NCI-H748 treated with DMSO at 0.1 percent for 48 hours (cell line): ENCODE data around the gene CAPN15.
A peak's percentile ranks its signal among the peaks of the same experiment; 100 is the strongest.
"Not testable (repeated sequence)": the region's sequence is repeated elsewhere in the genome, so short reads cannot be mapped to it uniquely, and the experiment has no call there.

Experiments used
- DNase-seq: peaks from one replicate; lab custom pipeline; 2025; lab: John Stamatoyannopoulos, UW

Gene CAPN15

GRCh38 chr16:527015-527903 lies at the start of gene CAPN15:
CAPN15 (plus strand) TSS chr16:527712; CDS start chr16:546839, 19,127 bp downstream.
- DNase-seq, result peak; percentile 45

- DNase-seq, result not testable (repeated sequence)
Measured at GRCh38 chr16:478287-478686, 49.2 kb upstream of the CAPN15 start.

- no peak for DNase-seq
Measured at GRCh38 chr16:482468-483185, 44.9 kb upstream of the CAPN15 start.

- DNase-seq, result no peak
Measured at GRCh38 chr16:483341-484075, 44.0 kb upstream of the CAPN15 start.

GRCh38 chr16:489606-490005 lies 37.9 kb upstream of the CAPN15 start:
- DNase-seq, result no peak

GRCh38 chr16:490768-491167 lies 36.7 kb upstream of the CAPN15 start:
- no peak for DNase-seq

- DNase-seq, result no peak
Measured at GRCh38 chr16:491220-491919, 36.1 kb upstream of the CAPN15 start.

GRCh38 chr16:492211-492875 lies 35.2 kb upstream of the CAPN15 start:
- DNase-seq, result no peak

GRCh38 chr16:494676-495075 lies 32.8 kb upstream of the CAPN15 start:
- DNase-seq, result not testable (repeated sequence)

- no peak for DNase-seq
Measured at GRCh38 chr16:495127-495748, 32.3 kb upstream of the CAPN15 start.

- DNase-seq, result no peak
Measured at GRCh38 chr16:496097-496886, 31.2 kb upstream of the CAPN15 start.

GRCh38 chr16:497258-497657 lies 30.3 kb upstream of the CAPN15 start:
- no peak for DNase-seq

GRCh38 chr16:499924-500323 lies 27.6 kb upstream of the CAPN15 start:
- no peak for DNase-seq

- no peak for DNase-seq
Measured at GRCh38 chr16:500709-501108, 26.8 kb upstream of the CAPN15 start.

- no peak for DNase-seq
Measured at GRCh38 chr16:502179-502943, 25.2 kb upstream of the CAPN15 start.

GRCh38 chr16:503150-504071 lies 24.1 kb upstream of the CAPN15 start:
- no peak for DNase-seq

- DNase-seq, result no peak
Measured at GRCh38 chr16:505479-506245, 21.9 kb upstream of the CAPN15 start.

GRCh38 chr16:506246-506546 lies 21.3 kb upstream of the CAPN15 start:
- DNase-seq, result no peak
